Measurements from ENCODE around the gene ZNF627. TPM values are rescaled to one million over a fixed set of nuclear protein-coding genes. Genes with fewer than 3 reads are reported as not detected.
A peak's percentile ranks its signal among the peaks of the same experiment; 100 is the strongest.
"Not testable (repeated sequence)": the region's sequence is repeated elsewhere in the genome, so short reads cannot be mapped to it uniquely, and the experiment has no call there.

ZNF627 gene
- total RNA-seq, 2 experiments from 2014 or later = 6.3 to 7.1 TPM

DNA sequence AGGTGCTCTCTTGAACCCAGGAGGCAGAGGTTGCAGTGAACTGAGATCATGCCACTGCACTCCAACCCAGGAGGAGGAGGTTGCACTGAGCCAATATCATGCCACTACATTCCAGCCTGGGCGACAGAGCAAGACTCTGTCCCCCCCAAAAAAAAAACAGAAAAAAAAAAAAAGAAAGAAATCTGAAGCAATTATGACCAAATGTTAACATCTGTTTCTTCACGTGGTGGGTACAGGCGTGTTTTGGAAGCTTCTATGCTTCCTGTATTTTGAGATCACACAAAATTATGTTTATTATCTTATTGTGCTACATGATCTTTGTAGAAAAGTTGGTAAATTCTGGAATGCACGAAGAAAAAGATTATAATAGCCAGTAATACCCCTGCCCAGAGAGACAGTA lies 17.2 kb upstream of the ZNF627 start:
- Mint-ChIP-seq H3K9me3 (ENCODE audit: low read depth) (no peaks in the 10 kb centered on the region), H3K36me3 (peaks cover 1% of the 10 kb centered on the region), H3K4me3 (peak overlapping the region; percentile 10), H3K27ac (no peak overlapping the region), H3K4me1 (peaks cover 41% of the 10 kb centered on the region), H3K27me3 (no peaks in the 10 kb centered on the region)
- CTCF ChIA-PET = interaction anchor here (0.8 to 21.9 kb wide), 4 partner anchors 11 to 199 kb away, joined by 3 to 233 read pairs (median 14); partner anchors contain the start of gene ELOF1
- ATAC-seq (no peak), DNase-seq (no peak)

- Mint-ChIP-seq H3K36me3 (peaks cover 1% of the 10 kb centered on the region), H3K27me3 (no peaks in the 10 kb centered on the region), H3K4me3 (peak overlapping the region; percentile 71), H3K4me1 (peaks cover 43% of the 10 kb centered on the region), H3K9me3 (ENCODE audit: low read depth) (no peaks in the 10 kb centered on the region), H3K27ac (peak overlapping the region; percentile 97)
- CTCF ChIA-PET = interaction anchor here (0.7 to 21.9 kb wide), 6 partner anchors 12 to 200 kb away, joined by 3 to 233 read pairs (median 7); partner anchors contain the start of gene ELOF1
- DNase-seq (peak; percentile 75), ATAC-seq (peak; percentile 74)
These were observed 15.5 kb upstream of the ZNF627 start for GRCh38 chr19:11581740-11582139.

- no peak for DNase-seq
- peaks cover 31% of the 10 kb centered on the region for H3K4me1 Mint-ChIP-seq
- CTCF ChIA-PET = interaction anchor here (0.6 to 21.9 kb wide), 5 partner anchors 11 to 104 kb away, joined by 3 to 233 read pairs (median 5); partner anchors contain the start of gene ELOF1
These were observed 11.0 kb upstream of the ZNF627 start for GRCh38 chr19:11586331-11586730.

GRCh38 chr19:11587302-11587974 lies 9.8 kb upstream of the ZNF627 start:
- DNase-seq = peak; percentile 88
- H3K4me3 Mint-ChIP-seq = no peak overlapping the region
- H3K9me3 Mint-ChIP-seq (ENCODE audit: low read depth) = no peaks in the 10 kb centered on the region
- ATAC-seq = peak; percentile 94
- peak overlapping the region; percentile 49 for H3K27ac Mint-ChIP-seq
- no peaks in the 10 kb centered on the region for H3K36me3 Mint-ChIP-seq
- H3K27me3 Mint-ChIP-seq = no peaks in the 10 kb centered on the region
- H3K4me1 Mint-ChIP-seq = peaks cover 23% of the 10 kb centered on the region
- CTCF ChIA-PET = interaction anchor here (0.8 to 21.9 kb wide), 10 partner anchors 9 to 206 kb away, joined by 3 to 233 read pairs (median 4); partner anchors contain the start of genes CNN1, ECSIT and ELOF1

More at GRCh38 chr19:11586331-11586730, 11.0 kb upstream of the ZNF627 start:
- Mint-ChIP-seq H3K27ac (no peak overlapping the region), H3K9me3 (ENCODE audit: low read depth) (no peaks in the 10 kb centered on the region), H3K27me3 (no peaks in the 10 kb centered on the region), H3K36me3 (peaks cover 1% of the 10 kb centered on the region), H3K4me3 (no peak overlapping the region)
- no peak for ATAC-seq

DNA sequence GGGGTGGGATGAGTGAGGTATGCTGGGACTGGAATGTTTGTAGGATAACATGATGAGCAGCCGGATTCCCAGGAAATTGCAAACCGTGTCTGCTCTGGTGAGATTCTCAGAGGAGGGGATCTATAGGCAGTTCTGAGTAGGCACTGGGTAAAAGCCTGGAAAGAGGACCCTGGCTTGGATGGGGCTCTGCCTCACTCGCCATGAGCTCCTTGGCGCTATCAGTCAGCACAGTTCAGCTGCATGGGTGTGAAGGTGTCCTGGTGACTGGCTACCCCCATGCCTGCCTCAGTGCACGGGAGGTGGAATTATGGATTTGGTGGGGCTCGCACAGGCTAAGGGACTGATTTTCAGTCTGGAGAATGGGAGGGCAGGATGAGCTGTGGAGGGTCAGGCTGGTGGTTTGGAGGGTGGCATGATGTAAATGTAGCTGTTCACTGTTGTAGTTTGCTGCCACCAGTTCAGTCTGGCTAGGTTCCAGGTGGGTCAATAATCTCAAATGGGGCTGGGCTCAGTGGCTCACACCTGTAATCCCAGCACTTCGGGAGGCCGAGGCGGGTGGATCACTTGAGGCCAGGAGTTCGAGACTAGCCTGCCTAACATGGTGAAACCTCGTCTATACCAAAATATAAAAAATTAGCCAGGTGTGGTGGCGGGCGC lies 9.2 kb upstream of the ZNF627 start:
- H3K27me3 Mint-ChIP-seq = no peaks in the 10 kb centered on the region
- H3K36me3 Mint-ChIP-seq = no peaks in the 10 kb centered on the region
- H3K9me3 Mint-ChIP-seq (ENCODE audit: low read depth) = no peaks in the 10 kb centered on the region
- DNase-seq = no peak
- peaks cover 23% of the 10 kb centered on the region for H3K4me1 Mint-ChIP-seq
- no peak overlapping the region for H3K27ac Mint-ChIP-seq
- CTCF ChIA-PET = interaction anchor here (0.8 to 21.9 kb wide), 12 partner anchors 10 to 207 kb away, joined by 3 to 233 read pairs (median 4); partner anchors contain the start of genes CNN1, ECSIT and ELOF1
- no peak for ATAC-seq
- H3K4me3 Mint-ChIP-seq = no peak overlapping the region

DNA sequence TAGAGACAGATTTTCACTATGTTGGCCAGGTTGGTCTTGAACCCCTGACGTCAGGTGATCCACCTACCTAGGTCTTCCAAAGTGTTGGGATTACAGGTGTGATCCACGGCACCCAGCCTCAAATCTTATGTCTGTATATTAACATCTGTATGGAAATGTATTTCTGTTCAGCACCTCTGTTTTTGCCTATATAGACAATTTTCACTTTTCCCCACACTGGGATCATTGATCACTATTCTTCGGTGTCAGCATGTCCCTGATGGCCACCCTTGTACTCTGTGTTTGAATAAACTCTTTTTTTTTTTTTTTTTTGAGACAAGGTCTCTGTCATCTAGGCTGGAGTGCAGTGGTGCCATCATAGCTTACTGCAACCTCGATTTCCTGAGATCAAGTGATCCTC lies 3.2 kb upstream of the ZNF627 start:
- Mint-ChIP-seq H3K4me1 (peaks cover 12% of the 10 kb centered on the region), H3K36me3 (peaks cover 3% of the 10 kb centered on the region), H3K9me3 (ENCODE audit: low read depth) (no peaks in the 10 kb centered on the region), H3K27ac (no peak overlapping the region), H3K4me3 (no peak overlapping the region), H3K27me3 (no peaks in the 10 kb centered on the region)
- ATAC-seq (no peak), DNase-seq (no peak)
- CTCF ChIA-PET = interaction anchor here (1.1 to 1.8 kb wide), 4 partner anchors 9 to 213 kb away, joined by 3 to 9 read pairs (median 3); no protein-coding TSS in a partner anchor

GRCh38 chr19:11596156-11596555 lies 1.1 kb upstream of the ZNF627 start:
- CTCF ChIA-PET = interaction anchor here (1.0 kb wide), 1 partner anchor 60 kb away, joined by 3 read pairs; no protein-coding TSS in a partner anchor
- H3K27me3 Mint-ChIP-seq = no peaks in the 10 kb centered on the region
- peak overlapping the region; percentile 87 for H3K27ac Mint-ChIP-seq

GRCh38 chr19:11598103-11598483 lies 810 bp downstream of the ZNF627 start:
- Mint-ChIP-seq H3K4me1 (peaks cover 12% of the 10 kb centered on the region), H3K27ac (peak overlapping the region; percentile 84), H3K27me3 (no peaks in the 10 kb centered on the region), H3K4me3 (peak overlapping the region; percentile 93), H3K9me3 (ENCODE audit: low read depth) (peaks cover 3% of the 10 kb centered on the region), H3K36me3 (peaks cover 22% of the 10 kb centered on the region)
- CTCF ChIA-PET = interaction anchor here (0.6 to 0.9 kb wide), 2 partner anchors 38 to 163 kb away, joined by 3 to 4 read pairs; partner anchors contain the start of genes ELOF1, ODAD3 and PRKCSH
- DNase-seq = no peak
- ATAC-seq = no peak

More at GRCh38 chr19:11596156-11596555, 1.1 kb upstream of the ZNF627 start:
- ATAC-seq (no peak), DNase-seq (no peak)
- Mint-ChIP-seq H3K9me3 (ENCODE audit: low read depth) (no peaks in the 10 kb centered on the region), H3K4me1 (peaks cover 12% of the 10 kb centered on the region), H3K4me3 (peak overlapping the region; percentile 11), H3K36me3 (peaks cover 8% of the 10 kb centered on the region)

DNA sequence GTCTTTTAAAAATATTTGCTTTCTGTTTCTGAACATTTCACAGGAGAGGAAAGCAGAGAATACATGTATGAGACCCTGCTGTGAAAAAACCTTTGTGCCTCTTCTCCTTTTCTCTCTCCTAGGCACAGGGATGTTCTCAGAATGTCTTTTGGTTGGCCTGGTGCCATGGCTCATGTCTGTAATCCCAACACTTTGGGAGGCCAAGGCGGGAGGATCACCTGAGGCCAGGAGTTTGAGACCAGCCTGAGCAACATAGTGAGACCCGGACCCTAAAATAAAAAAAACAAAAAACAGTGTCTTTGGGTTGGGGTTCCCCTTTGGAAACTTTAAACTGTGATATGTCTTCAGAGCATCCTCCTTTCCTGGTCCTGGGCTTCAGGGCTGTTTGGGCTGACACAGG lies 1.5 kb downstream of the ZNF627 start:
- Mint-ChIP-seq H3K9me3 (ENCODE audit: low read depth) (peaks cover 3% of the 10 kb centered on the region), H3K27ac (peak overlapping the region; percentile 27), H3K4me3 (peak overlapping the region; percentile 27), H3K36me3 (peaks cover 26% of the 10 kb centered on the region), H3K4me1 (peaks cover 12% of the 10 kb centered on the region), H3K27me3 (no peaks in the 10 kb centered on the region)
- ATAC-seq (no peak), DNase-seq (no peak)
- CTCF ChIA-PET = no interaction called here

- Mint-ChIP-seq H3K4me1 (peaks cover 12% of the 10 kb centered on the region), H3K36me3 (peaks cover 35% of the 10 kb centered on the region)
- H3K4me3 Mint-ChIP-seq; H3K9me3 Mint-ChIP-seq (ENCODE audit: low read depth); DNase-seq; H3K27ac Mint-ChIP-seq; H3K27me3 Mint-ChIP-seq; ATAC-seq; CTCF ChIA-PET: not testable (repeated sequence)
These were observed 2.4 kb downstream of the ZNF627 start for GRCh38 chr19:11599704-11600103.

GRCh38 chr19:11606484-11606883 lies 9.2 kb downstream of the ZNF627 start:
- no peaks in the 10 kb centered on the region for H3K4me1 Mint-ChIP-seq
- no peak for DNase-seq
- peaks cover 19% of the 10 kb centered on the region for H3K9me3 Mint-ChIP-seq (ENCODE audit: low read depth)
- CTCF ChIA-PET = no interaction called here
- peaks cover 57% of the 10 kb centered on the region for H3K36me3 Mint-ChIP-seq
- H3K4me3 Mint-ChIP-seq = no peak overlapping the region
- no peaks in the 10 kb centered on the region for H3K27me3 Mint-ChIP-seq
- no peak overlapping the region for H3K27ac Mint-ChIP-seq
- no peak for ATAC-seq

DNA sequence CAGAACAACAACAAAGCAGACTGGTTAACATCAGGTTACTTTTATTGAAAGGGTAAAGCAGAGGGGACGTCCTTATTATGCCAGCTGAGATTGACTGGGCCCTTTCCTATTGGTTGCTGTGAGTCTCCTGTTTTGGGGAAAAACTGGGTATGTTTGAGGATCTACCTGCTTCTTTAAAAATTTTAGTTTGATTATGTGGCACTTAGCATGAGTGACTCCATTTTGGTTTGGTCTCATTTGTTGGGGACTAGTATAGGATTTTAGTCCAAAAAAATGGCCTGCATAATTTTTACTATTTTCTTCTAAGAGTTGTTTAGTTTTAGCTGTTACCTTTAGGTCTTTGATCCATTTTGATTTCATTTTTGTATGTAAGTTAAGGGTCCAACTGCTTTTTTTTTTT lies 14.4 kb downstream of the ZNF627 start:
- CTCF ChIA-PET = no interaction called here
- DNase-seq (no peak), ATAC-seq (no peak)
- no peak overlapping the region for H3K27ac Mint-ChIP-seq
- H3K27me3 Mint-ChIP-seq = no peaks in the 10 kb centered on the region
- H3K36me3 Mint-ChIP-seq = peaks cover 50% of the 10 kb centered on the region
- H3K9me3 Mint-ChIP-seq (ENCODE audit: low read depth) = peaks cover 14% of the 10 kb centered on the region
- H3K4me3 Mint-ChIP-seq = no peak overlapping the region
- H3K4me1 Mint-ChIP-seq = peaks cover 3% of the 10 kb centered on the region

DNA sequence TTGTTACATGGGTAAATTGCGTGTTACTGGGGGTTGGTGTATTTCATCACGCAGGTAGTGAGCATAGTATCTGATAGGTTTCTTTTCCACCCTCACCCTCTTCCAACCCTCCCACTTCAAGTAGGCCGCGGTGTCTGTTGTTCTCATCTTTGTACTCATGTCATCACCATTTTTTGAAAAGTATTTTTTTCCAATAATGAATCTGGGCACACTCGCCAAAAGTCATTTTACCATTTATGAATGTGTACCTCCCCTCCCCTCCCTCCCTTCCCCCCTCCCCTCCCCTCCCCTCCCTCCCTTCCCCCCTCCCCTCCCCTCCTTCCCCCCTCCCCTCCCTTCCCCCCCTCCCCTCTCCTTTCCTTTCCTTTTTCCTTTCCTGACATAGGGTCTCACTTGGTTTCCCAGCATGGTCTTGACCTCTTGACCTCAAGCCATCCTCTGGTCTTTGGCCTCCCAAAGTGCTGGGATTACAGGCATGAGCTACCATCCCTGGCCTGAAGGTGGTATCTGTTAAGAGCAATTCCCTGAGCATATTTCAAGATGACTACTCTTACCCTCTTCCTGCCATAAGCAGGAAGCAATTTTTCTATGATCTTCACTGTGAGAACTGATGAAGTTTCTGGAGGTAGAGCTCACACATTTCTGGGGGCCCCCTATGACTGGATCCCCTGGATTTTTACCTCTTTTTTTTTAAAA lies 15.7 kb downstream of the ZNF627 start:
- H3K4me1 Mint-ChIP-seq = peaks cover 3% of the 10 kb centered on the region
- H3K4me3 Mint-ChIP-seq = no peak overlapping the region
- DNase-seq (no peak), ATAC-seq (no peak)
- no peak overlapping the region for H3K27ac Mint-ChIP-seq
- H3K36me3 Mint-ChIP-seq = peaks cover 53% of the 10 kb centered on the region
- no peaks in the 10 kb centered on the region for H3K27me3 Mint-ChIP-seq
- H3K9me3 Mint-ChIP-seq (ENCODE audit: low read depth) = peaks cover 16% of the 10 kb centered on the region
- CTCF ChIA-PET = interaction anchor here (0.8 to 1.0 kb wide), 2 partner anchors 10 to 232 kb away, joined by 3 read pairs; no protein-coding TSS in a partner anchor

All from activated CD8-positive, alpha-beta memory T cell treated with anti-CD3 and anti-CD28 coated beads, Interleukin-2, amount 10 ng/mL, durations not matched to agents 7 days and 5 days (primary cell).